C4-2B (cell line): ENCODE data around the gene ZNF423.
"Not testable (repeated sequence)": the region's sequence is repeated elsewhere in the genome, so short reads cannot be mapped to it uniquely, and the experiment has no call there.

Source experiments
- ZFX ChIP-seq: fragments of 450-650 bp; IDR thresholded peaks from 2 replicates; pipeline ENCODE4 v1.6.1; 2017
- TF ChIP-seq, protein P1 (sequence below): fragments of 450-650 bp; conservative IDR thresholded peaks from 2 replicates; pipeline ENCODE4 v1.5.1; 2017; ENCODE audit warnings: mild to moderate bottlenecking

GRCh38 chr16:49871824-49872223 lies 15.9 kb upstream of the ZNF423 start:
- TF ChIP-seq, protein P1, sequence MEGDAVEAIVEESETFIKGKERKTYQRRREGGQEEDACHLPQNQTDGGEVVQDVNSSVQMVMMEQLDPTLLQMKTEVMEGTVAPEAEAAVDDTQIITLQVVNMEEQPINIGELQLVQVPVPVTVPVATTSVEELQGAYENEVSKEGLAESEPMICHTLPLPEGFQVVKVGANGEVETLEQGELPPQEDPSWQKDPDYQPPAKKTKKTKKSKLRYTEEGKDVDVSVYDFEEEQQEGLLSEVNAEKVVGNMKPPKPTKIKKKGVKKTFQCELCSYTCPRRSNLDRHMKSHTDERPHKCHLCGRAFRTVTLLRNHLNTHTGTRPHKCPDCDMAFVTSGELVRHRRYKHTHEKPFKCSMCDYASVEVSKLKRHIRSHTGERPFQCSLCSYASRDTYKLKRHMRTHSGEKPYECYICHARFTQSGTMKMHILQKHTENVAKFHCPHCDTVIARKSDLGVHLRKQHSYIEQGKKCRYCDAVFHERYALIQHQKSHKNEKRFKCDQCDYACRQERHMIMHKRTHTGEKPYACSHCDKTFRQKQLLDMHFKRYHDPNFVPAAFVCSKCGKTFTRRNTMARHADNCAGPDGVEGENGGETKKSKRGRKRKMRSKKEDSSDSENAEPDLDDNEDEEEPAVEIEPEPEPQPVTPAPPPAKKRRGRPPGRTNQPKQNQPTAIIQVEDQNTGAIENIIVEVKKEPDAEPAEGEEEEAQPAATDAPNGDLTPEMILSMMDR = not testable (repeated sequence)
- not testable (repeated sequence) for TF ChIP-seq ZFX
